Left ventricle myocardium inferior (tissue), 1 donor: ENCODE data around the gene SPRTN. TPM values are rescaled to one million over a fixed set of nuclear protein-coding genes. Genes with fewer than 3 reads are reported as not detected.

ENCODE experiments used
- DNase-seq: peaks from one replicate; pipeline ENCODE4 v3.0.0-alpha.2; 2020
- H3K27ac ChIP-seq: fragments of 200-600 bp; replicated peaks from 2 replicates; pipeline ENCODE4 v1.8.0; 2021
- H3K27me3 ChIP-seq: fragments of 200-600 bp; 2 replicates; pipeline ENCODE4 v1.8.0; 2021; ENCODE audit warnings: low read depth
- H3K36me3 ChIP-seq: fragments of 200-600 bp; 2 replicates; pipeline ENCODE4 v1.8.0; 2021
- H3K4me1 ChIP-seq: fragments of 200-600 bp; 2 replicates; pipeline ENCODE4 v1.8.0; 2021
- H3K4me3 ChIP-seq: fragments of 200-600 bp; 2 replicates; pipeline ENCODE4 v1.8.0; 2021; ENCODE audit warnings: mild to moderate bottlenecking, moderate library complexity
- H3K9me3 ChIP-seq: fragments of 200-600 bp; replicated peaks from 2 replicates; pipeline ENCODE4 v1.8.0; 2021
- CTCF ChIP-seq: fragments of 200-600 bp; IDR thresholded peaks from 2 replicates; pipeline ENCODE4 v1.8.0; 2021; ENCODE audit warnings: antibody characterized with exemption, mild to moderate bottlenecking, borderline replicate concordance
- intact Hi-C: fragments of 100-400 bp; cut with micrococcal nuclease; formaldehyde crosslinking; loops from one replicate; pipeline ENCODE4 v1.11.0; 2022
- total RNA-seq: library from RNA; stranded (reverse); fragmentation: NEBNext Ultra II Directional; extraction: Animal tissue kit (Norgen Biotek cat#: 25700); gene quantifications from one replicate; pipeline ENCODE4 v1.2.1, GENCODE V29; 2021
- donor health status: DM: no; HTN: yes; CAD: no; lungs with severe emphysema.

Gene SPRTN
- total RNA-seq, 1 donor from 2014 or later = 7.4 TPM

- Histone ChIP-seq H3K27ac (no peak overlapping the region), H3K36me3 (peaks cover 11% of the 10 kb centered on the region), H3K27me3 (no peaks in the 10 kb centered on the region), H3K4me3 (peak overlapping the region; percentile 97), H3K9me3 (no peaks in the 10 kb centered on the region), H3K4me1 (peaks cover 76% of the 10 kb centered on the region)
- intact Hi-C loops = no loop called here
- no peak for DNase-seq
- TF ChIP-seq CTCF = no peak
Observed at GRCh38 chr1:231334952-231335351, 3.1 kb upstream of the SPRTN start.

GRCh38 chr1:231335663-231336602 lies 2.2 kb upstream of the SPRTN start:
- peak overlapping the region; percentile 97 for H3K27ac ChIP-seq
- no peaks in the 10 kb centered on the region for H3K9me3 ChIP-seq
- peaks cover 77% of the 10 kb centered on the region for H3K4me1 ChIP-seq
- peaks cover 11% of the 10 kb centered on the region for H3K36me3 ChIP-seq
- H3K4me3 ChIP-seq = peak overlapping the region; percentile 97
- no peak for TF ChIP-seq CTCF
- no peaks in the 10 kb centered on the region for H3K27me3 ChIP-seq
- intact Hi-C loops = no loop called here
- no peak for DNase-seq

GRCh38 chr1:231337043-231337471 lies 1.0 kb upstream of the SPRTN start:
- H3K27ac ChIP-seq = peak overlapping the region; percentile 97
- H3K36me3 ChIP-seq = peaks cover 4% of the 10 kb centered on the region
- H3K9me3 ChIP-seq = no peaks in the 10 kb centered on the region
- no peak for TF ChIP-seq CTCF
- peak overlapping the region; percentile 97 for H3K4me3 ChIP-seq
- peak; percentile 29 for DNase-seq
- intact Hi-C loops = no loop called here
- H3K27me3 ChIP-seq = no peaks in the 10 kb centered on the region
- H3K4me1 ChIP-seq = peaks cover 77% of the 10 kb centered on the region

GRCh38 chr1:231337472-231338269 lies 422 bp upstream of the SPRTN start, which contains the start of gene EXOC8:
Gene EXOC8, minus strand, starts transcription at chr1:231337852. Its CDS starts 107 bp downstream, at chr1:231337745.
- Histone ChIP-seq H3K4me3 (peak within 1 kb of the TSS; percentile 97), H3K36me3 (peaks cover 9% of the 10 kb centered on the region), H3K4me1 (peaks cover 72% of the 10 kb centered on the region), H3K9me3 (no peaks in the 10 kb centered on the region), H3K27ac (peak within 1 kb of the TSS; percentile 97), H3K27me3 (no peaks in the 10 kb centered on the region)
- peak; percentile 7 for TF ChIP-seq CTCF
- intact Hi-C loops = no loop called here
- DNase-seq = peak; percentile 93

- no peak for DNase-seq
- intact Hi-C loops = no loop called here
- Histone ChIP-seq H3K4me3 (no peak overlapping the region), H3K4me1 (peaks cover 53% of the 10 kb centered on the region), H3K27me3 (no peaks in the 10 kb centered on the region), H3K9me3 (no peaks in the 10 kb centered on the region), H3K36me3 (peaks cover 10% of the 10 kb centered on the region), H3K27ac (no peak overlapping the region)
- no peak for TF ChIP-seq CTCF
Observed at GRCh38 chr1:231340328-231341013, 2.4 kb downstream of the SPRTN start.
